HG03060 (cell line): ENCODE results near the gene CA14.
"Not testable (repeated sequence)": the region's sequence is repeated elsewhere in the genome, so short reads cannot be mapped to it uniquely, and the experiment has no call there.

Experiments used
- ATAC-seq: cut with Tn5 transposase; IDR thresholded peaks from one replicate; pipeline ENCODE4 v1.9.1; 2021; ENCODE audit warnings: low read depth, moderate number of reproducible peaks; ENCODE audit not compliant: unreplicated experiment

CA14 gene

DNA sequence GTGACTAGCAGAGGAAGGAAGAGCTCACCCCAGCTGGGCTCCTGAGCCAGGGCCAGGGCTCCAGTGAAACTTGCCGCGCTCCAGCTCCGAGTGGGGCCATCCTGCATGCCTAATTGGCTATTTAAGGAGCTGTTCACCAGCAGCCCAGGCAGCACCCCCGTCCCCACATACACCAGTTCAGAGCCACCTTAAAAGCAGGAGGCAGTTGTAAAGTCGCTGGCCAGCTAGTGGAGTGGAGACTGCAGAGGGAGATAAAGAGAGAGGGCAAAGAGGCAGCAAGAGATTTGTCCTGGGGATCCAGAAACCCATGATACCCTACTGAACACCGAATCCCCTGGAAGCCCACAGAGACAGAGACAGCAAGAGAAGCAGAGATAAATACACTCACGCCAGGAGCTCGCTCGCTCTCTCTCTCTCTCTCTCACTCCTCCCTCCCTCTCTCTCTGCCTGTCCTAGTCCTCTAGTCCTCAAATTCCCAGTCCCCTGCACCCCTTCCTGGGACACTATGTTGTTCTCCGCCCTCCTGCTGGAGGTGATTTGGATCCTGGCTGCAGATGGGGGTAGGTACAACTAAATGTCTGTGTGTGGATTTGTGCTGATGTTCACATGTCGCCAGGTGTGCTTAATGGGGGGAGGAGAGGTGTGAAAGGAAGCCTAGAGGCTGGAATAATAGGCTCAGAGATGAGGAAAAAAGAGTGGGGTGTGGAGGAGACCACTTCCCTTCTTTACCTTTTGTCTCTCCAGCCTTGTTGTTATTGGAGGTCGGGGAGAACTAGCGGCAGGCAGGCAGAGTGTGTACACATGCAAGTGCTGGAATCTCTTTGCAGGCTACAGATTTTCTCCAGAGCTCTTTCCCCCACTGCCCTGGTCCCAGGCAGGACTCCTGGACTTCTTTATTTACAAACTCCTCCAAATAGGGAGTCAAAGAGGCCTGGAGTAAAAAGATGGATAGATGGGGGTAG, at the start of gene CA14:
CA14 (plus strand) TSS at position 151 of the 962 bp plus-strand sequence; CDS start at position 506, 355 bp downstream.
- ATAC-seq: no peak

GRCh38 chr1:150208460-150208859, 49.1 kb upstream of the CA14 start:
- ATAC-seq: not testable (repeated sequence)

DNA sequence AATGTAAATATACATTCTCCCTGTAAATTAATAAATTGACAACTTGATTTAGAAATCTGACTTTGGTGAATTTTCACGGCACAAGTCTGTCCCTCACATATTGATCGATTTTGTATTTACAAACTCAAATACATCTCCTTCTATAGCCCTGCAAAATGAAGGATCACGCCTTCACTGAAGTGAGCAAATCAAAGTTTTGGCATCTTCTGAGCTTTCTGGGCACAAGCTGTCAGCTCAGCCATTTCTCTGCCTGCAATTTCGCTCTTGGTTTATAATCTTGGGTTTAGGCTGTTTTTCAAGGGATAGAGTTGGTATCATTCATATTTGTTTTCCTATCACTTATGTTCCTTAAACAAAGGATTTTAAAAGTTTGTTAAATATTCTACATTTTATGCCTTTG, 47.5 kb upstream of the CA14 start:
- no peak for ATAC-seq

- no peak for ATAC-seq
Measured at GRCh38 chr1:150210706-150211105, 46.9 kb upstream of the CA14 start.

GRCh38 chr1:150212070-150212469, 45.5 kb upstream of the CA14 start:
- no peak for ATAC-seq

GRCh38 chr1:150213170-150214098, 44.1 kb upstream of the CA14 start:
- ATAC-seq: peak; percentile 72

DNA sequence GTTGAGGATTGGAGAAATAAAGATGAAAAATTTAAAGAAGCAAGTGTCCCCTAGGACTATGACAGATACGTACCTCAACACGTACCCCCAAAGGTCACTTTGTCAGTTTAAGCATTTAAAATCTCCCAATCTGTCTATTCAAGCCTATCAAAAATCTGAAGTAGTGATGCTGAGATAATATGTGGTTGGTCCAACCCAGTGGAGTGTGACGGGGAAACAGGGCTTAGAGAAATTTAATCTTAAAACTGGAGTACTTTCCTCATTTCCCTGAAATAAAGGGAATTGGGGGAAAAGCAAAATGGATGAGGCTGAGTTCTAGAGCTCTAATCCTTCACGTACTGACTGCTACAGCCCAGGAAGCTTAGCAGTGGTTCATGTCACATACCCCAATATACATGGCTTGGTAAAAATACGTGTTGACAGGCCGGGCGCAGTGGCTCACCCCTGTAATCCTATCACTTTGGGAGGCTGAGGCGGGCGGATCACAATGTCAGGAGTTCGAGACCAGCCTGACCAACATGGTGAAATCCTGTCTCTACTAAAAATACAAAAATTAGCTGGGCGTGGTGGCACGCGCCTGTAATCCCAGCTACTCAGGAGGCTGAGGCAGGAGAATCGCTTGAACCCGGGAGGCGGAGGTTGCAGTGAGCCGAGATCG, 43.3 kb upstream of the CA14 start:
- ATAC-seq: not testable (repeated sequence)

DNA sequence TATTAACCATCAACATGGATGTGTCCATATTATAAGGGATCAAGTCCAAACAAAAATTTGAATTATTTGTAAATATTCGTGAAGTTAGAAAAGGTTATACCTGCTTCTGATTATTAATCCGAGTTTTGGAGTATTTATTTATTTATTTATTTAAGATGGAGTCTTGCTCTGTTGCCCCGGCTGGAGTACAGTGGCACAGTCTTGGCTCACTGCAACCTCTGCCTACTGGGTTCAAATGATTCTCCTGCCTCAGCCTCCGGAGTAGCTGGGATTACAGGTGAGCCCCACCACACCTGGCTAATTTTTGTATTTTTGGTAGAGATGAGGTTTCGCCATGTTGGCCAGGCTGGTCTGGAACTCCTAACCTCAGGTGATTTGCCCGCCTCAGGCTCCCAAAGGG, 41.7 kb upstream of the CA14 start:
- not testable (repeated sequence) for ATAC-seq

DNA sequence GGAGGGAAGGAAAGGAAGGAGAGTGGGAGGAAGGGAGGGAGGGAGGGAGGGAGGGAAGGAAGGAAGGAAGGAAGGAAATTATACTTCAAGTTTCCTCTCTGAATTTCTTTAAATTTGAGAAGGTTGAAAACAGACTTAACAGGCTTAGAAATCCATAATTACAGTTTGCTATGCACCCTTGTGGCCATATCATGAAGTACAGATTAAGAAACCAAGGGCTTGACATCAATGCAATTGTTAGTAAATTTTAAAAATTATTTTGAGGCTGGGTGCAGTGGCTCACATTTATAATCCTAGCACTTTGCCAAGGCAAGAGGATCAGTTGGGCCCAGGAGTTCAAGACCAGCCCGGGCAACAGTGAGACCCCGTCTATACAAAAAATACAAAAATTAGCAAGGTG, 36.0 kb upstream of the CA14 start:
- no peak for ATAC-seq

DNA sequence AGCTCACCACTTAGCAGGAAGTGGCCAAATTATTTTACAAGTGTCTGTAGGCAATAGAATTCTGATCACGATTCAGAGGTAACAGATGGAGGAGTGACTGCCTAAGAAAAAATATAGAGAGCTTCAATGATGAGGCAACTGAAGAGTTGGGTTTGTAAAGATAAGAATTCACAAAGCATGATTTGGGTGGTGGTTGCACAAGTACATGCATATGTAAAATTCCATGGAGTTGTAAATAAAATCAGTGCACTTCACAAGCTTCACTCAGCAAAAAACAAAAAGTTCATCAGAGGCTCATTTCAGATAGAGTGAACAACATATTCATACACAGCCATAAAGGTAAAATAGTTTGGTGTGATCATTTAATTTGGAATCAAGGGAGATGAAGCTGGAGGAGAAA, 32.6 kb upstream of the CA14 start:
- no peak for ATAC-seq

GRCh38 chr1:150225546-150225945, 32.0 kb upstream of the CA14 start:
- ATAC-seq: no peak

DNA sequence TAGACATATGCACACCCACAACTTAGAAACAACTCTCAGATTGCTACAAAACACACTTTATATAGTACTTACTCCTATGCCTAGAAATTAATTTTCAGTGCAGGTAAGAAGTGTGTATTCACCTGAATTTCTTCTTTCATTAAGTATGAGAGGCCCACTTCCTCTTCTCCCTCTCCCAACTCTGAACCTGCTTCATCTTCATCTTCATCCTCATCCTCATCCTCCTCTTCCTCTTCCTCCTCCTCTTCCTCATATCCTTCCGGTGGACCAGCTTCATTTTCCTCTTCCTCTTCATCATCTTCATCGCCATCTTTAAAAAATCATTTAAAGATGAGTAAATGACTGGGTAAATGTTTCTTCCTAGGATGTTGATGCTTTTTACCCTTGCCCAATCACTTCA, 31.1 kb upstream of the CA14 start:
- no peak for ATAC-seq

- no peak for ATAC-seq
Measured at GRCh38 chr1:150227228-150227627, 30.3 kb upstream of the CA14 start.

DNA sequence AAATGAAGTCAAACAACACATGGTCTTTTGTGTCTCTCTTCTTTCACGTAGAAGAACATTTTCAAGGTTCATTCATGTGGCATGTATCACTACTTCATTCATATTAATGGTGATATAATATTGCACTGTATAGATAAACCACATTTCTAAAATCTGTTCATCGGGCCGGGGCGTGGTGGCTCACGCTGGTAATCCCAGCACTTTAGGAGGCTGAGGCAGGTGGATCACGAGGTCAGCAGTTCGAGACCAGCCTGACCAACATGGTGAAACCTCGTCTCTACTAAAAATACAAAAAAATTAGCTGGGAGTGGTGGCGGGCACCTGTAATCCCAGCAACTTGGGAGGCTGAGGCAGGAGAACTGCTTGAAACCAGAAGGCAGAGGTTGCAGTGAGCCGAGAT, 29.3 kb upstream of the CA14 start:
- not testable (repeated sequence) for ATAC-seq

DNA sequence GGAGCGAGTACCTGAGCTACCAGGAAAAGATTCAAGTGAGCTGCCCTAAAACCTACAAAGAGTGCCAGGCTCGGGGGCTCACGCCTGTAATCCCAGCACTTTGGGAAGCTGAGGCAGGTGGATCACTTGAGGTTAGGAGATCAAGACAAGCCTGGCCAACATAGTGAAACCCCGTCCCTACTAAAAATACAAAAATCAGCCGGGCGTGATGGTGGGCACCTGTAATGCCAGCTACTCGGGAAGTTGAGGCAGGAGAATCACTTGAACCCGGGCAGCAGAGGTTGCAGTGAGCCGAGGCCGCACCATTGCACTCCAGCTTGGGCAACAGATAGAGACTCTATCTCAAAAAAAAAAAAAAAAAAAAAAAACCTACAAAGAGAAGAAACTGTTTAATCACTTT, 24.7 kb upstream of the CA14 start:
- ATAC-seq: not testable (repeated sequence)

DNA sequence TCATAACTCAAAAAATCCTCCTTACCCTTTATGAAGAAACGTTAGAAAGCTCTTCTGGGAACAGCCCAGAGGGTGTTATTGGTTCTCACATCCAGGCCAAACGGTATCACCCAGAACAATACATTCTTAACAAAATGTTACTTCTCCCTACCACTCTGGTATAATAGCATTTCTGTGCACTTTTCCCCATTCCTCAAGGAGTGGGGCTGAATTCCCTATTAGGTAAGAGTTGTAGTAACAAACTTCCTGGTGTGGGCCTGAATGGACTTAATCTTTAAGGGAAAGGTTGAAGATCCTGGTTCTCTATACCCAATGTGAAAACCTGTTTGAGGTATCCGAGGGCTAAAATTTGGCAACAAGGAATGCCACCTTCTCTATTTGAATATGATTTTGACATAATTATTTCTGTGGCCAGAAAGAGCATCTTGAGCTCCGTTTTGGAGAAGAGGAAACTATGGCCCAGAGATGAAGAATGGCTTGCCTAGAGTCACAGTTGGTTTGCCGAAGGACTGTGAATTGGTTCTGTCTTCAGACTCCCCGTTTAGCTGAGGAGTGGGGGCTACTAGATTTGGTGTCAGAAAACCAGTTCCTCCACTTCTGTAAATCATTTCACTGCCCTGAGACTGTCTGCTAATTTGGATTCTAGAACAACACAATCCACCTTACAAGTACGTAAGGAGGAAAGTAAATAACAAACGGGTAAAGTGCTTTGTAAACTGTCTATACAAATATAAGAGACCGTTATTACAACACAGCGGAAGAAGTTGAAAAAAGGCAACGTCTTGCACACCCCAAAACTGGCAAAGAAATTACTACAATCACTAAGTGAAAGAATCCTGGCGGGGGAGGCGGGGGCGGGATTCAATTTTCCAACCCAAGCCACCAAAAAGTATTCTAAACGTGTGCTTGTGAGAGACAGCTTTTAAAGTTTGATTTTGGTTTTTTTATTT, 23.9 kb upstream of the CA14 start:
- ATAC-seq: no peak

DNA sequence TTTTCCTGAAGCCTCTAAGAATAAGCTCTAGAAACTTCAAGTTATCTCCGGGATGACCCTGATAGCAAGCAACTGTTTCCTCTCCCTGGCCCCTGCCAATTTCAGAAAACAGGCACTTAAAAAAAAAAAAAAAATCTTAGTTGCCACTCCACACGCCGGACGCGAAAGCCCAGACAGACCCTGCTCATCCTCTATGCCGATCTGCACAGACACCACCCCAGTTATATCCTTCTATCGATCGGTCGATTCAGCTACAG, 23.3 kb upstream of the CA14 start:
- ATAC-seq: no peak

GRCh38 chr1:150234566-150235293, 22.8 kb upstream of the CA14 start:
- ATAC-seq: no peak

- no peak for ATAC-seq
Measured at GRCh38 chr1:150235294-150235851, 22.2 kb upstream of the CA14 start.
